WTC11 (cell line): ENCODE measurements around the gene RCN2. TPM values are rescaled to one million over a fixed set of nuclear protein-coding genes. Genes with fewer than 3 reads are reported as not detected.
A peak's percentile ranks its signal among the peaks of the same experiment; 100 is the strongest.

Source experiments
- ATAC-seq: fragments of 200-7000 bp; cut with Tn5 transposase; 2 replicates; pipeline ENCODE4 v1.10.0; 2021; ENCODE audit warnings: mild to moderate bottlenecking, moderate library complexity
- CTCF ChIA-PET: fragments of 300-600 bp; sonication (Branson Sonifier 250); formaldehyde crosslinking; loops from one replicate; lab custom pipeline; 2021; ENCODE audit warnings: antibody characterized with exemption; lab: Charles Lee
- POLR2A ChIA-PET: fragments of 350-600 bp; sonication (Branson Sonifier 250); formaldehyde crosslinking; loops from one replicate; lab custom pipeline; 2021; ENCODE audit warnings: antibody characterized with exemption; lab: Charles Lee
- DNase-seq: peaks from one replicate; pipeline ENCODE4 v3.0.0; 2021; ENCODE audit warnings: low spot score
- H3K27ac Mint-ChIP-seq: 2 replicates; pipeline ENCODE4 v1.8.0; 2021; ENCODE audit warnings: mixed read lengths
- H3K27me3 Mint-ChIP-seq: 2 replicates; pipeline ENCODE4 v1.8.0; 2021; ENCODE audit warnings: low read depth, mild to moderate bottlenecking, moderate library complexity, mixed read lengths
- H3K36me3 Mint-ChIP-seq: 2 replicates; pipeline ENCODE4 v1.8.0; 2021; ENCODE audit warnings: mixed read lengths
- H3K4me1 Mint-ChIP-seq: 2 replicates; pipeline ENCODE4 v1.8.0; 2022; ENCODE audit warnings: mixed read lengths
- H3K4me3 Mint-ChIP-seq: 2 replicates; pipeline ENCODE4 v1.8.0; 2021; ENCODE audit warnings: mild to moderate bottlenecking, moderate library complexity, mixed read lengths
- H3K9me3 Mint-ChIP-seq: 2 replicates; pipeline ENCODE4 v1.8.0; 2021; ENCODE audit warnings: mixed read lengths
- ARID4B ChIP-seq: sonication (generic); formaldehyde crosslinking; IDR thresholded peaks from 2 replicates; pipeline ENCODE4 v1.8.0; 2023; ENCODE audit warnings: missing genetic modification reagents, mild to moderate bottlenecking, borderline replicate concordance
- ATF2 ChIP-seq: sonication (generic); formaldehyde crosslinking; IDR thresholded peaks from 2 replicates; pipeline ENCODE4 v1.8.1; 2022; ENCODE audit warnings: low read depth, missing genetic modification reagents, borderline replicate concordance
- ETV6 ChIP-seq: sonication (generic); formaldehyde crosslinking; IDR thresholded peaks from 2 replicates; pipeline ENCODE4 v1.8.1; 2022; ENCODE audit warnings: mild to moderate bottlenecking, missing genetic modification reagents
- GABPB1 ChIP-seq: sonication (generic); formaldehyde crosslinking; IDR thresholded peaks from 2 replicates; pipeline ENCODE4 v1.8.1; 2023; ENCODE audit warnings: mild to moderate bottlenecking, missing genetic modification reagents
- GRHL2 ChIP-seq: fragments of 250-450 bp; sonication (Bioruptor Pico); IDR thresholded peaks from 2 replicates; pipeline ENCODE4 v1.8.0; 2022; ENCODE audit warnings: mild to moderate bottlenecking, moderate library complexity; ENCODE audit not compliant: insufficient replicate concordance, severe bottlenecking
- GTF2I ChIP-seq: fragments of 250-450 bp; sonication (Bioruptor Pico); conservative IDR thresholded peaks from 2 replicates; pipeline ENCODE4 v1.4.0; 2021; ENCODE audit warnings: mild to moderate bottlenecking
- MXD4 ChIP-seq: fragments of 250-450 bp; sonication (Bioruptor Pico); IDR thresholded peaks from 2 replicates; pipeline ENCODE4 v1.8.0; 2021; ENCODE audit warnings: mild to moderate bottlenecking, moderate library complexity, borderline replicate concordance
- MYBL2 ChIP-seq: sonication (generic); formaldehyde crosslinking; IDR thresholded peaks from 2 replicates; pipeline ENCODE4 v1.8.1; 2023; ENCODE audit warnings: mild to moderate bottlenecking, moderate library complexity, missing genetic modification reagents
- NFYB ChIP-seq: sonication (generic); formaldehyde crosslinking; conservative IDR thresholded peaks from 2 replicates; pipeline ENCODE4 v1.8.0; 2022; ENCODE audit warnings: low read depth, missing genetic modification reagents
- PREB ChIP-seq: sonication (generic); formaldehyde crosslinking; IDR thresholded peaks from 2 replicates; pipeline ENCODE4 v1.8.1; 2022; ENCODE audit warnings: mild to moderate bottlenecking, missing genetic modification reagents, moderate library complexity, borderline replicate concordance
- RELA ChIP-seq: sonication (generic); formaldehyde crosslinking; IDR thresholded peaks from 2 replicates; pipeline ENCODE4 v1.8.1; 2022; ENCODE audit warnings: missing genetic modification reagents, mild to moderate bottlenecking, borderline replicate concordance
- SOX15 ChIP-seq: fragments of 250-450 bp; sonication (Bioruptor Pico); IDR thresholded peaks from 2 replicates; pipeline ENCODE4 v1.9.0; 2021; ENCODE audit warnings: mild to moderate bottlenecking
- SP1 ChIP-seq: sonication (generic); formaldehyde crosslinking; conservative IDR thresholded peaks from 2 replicates; pipeline ENCODE4 v1.8.1; 2022; ENCODE audit warnings: missing genetic modification reagents
- TCF7 ChIP-seq: sonication (generic); formaldehyde crosslinking; IDR thresholded peaks from 2 replicates; pipeline ENCODE4 v1.8.0; 2022; ENCODE audit warnings: mild to moderate bottlenecking, low read depth, missing genetic modification reagents, moderate library complexity
- TEAD1 ChIP-seq: sonication (generic); formaldehyde crosslinking; IDR thresholded peaks from 2 replicates; pipeline ENCODE4 v1.8.0; 2022; ENCODE audit warnings: mild to moderate bottlenecking, missing genetic modification reagents
- USF2 ChIP-seq: sonication (generic); formaldehyde crosslinking; IDR thresholded peaks from 2 replicates; pipeline ENCODE4 v1.8.1; 2023; ENCODE audit warnings: mild to moderate bottlenecking, missing genetic modification reagents, moderate library complexity
- ZNF232 ChIP-seq: sonication (generic); formaldehyde crosslinking; IDR thresholded peaks from 2 replicates; pipeline ENCODE4 v1.8.0; 2022; ENCODE audit warnings: mild to moderate bottlenecking, missing genetic modification reagents
- ZNF263 ChIP-seq: sonication (generic); formaldehyde crosslinking; IDR thresholded peaks from 2 replicates; pipeline ENCODE4 v1.8.1; 2022; ENCODE audit warnings: low read depth, mild to moderate bottlenecking, moderate library complexity, missing genetic modification reagents
- total RNA-seq: library from RNA; stranded (reverse); gene quantifications from 3 replicates; pipeline ENCODE4 v1.2.3, GENCODE V29; 2021
- TF ChIP-seq, protein P1 (sequence below): sonication (generic); formaldehyde crosslinking; IDR thresholded peaks from 2 replicates; pipeline ENCODE4 v1.8.1; 2022; ENCODE audit warnings: missing genetic modification reagents, borderline replicate concordance
- TF ChIP-seq, protein P2 (sequence below): sonication (generic); formaldehyde crosslinking; IDR thresholded peaks from 2 replicates; pipeline ENCODE4 v1.8.1; 2023; ENCODE audit warnings: mild to moderate bottlenecking, missing genetic modification reagents
- TF ChIP-seq, protein P3 (sequence below): sonication (generic); formaldehyde crosslinking; IDR thresholded peaks from 2 replicates; pipeline ENCODE4 v1.8.1; 2022; ENCODE audit warnings: low read depth, mild to moderate bottlenecking, moderate library complexity, missing genetic modification reagents, borderline replicate concordance

The RCN2 gene
- total RNA-seq, 1 experiment from 2014 or later, result 112 TPM

DNA sequence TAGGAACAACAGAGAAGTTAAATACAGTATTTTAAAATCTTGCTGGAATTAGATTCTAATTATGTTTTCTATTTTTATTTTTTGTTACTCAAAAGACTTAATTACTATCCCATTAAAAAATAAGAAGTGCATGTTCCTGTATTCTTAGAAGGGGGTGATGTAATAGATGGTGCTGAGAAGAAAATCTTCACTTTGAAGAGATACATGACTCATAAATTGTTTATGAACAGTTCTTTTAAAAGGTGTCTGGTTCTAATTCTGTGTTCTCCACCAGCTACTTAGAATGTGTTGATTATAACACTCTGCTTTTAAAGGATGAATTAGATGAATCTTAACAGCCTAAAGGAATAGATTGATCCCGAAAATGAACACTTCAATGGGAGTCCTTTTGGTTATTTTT is 8.2 kb downstream of the RCN2 start:
- H3K4me3 Mint-ChIP-seq, result no peak overlapping the region
- H3K27ac Mint-ChIP-seq, result no peak overlapping the region
- POLR2A ChIA-PET, result no interaction called here
- no peaks in the 10 kb centered on the region for H3K9me3 Mint-ChIP-seq
- no peaks in the 10 kb centered on the region for H3K27me3 Mint-ChIP-seq
- peaks cover 19% of the 10 kb centered on the region for H3K4me1 Mint-ChIP-seq
- DNase-seq (no peak), ATAC-seq (no peak)
- CTCF ChIA-PET, result interaction anchor here (0.6 to 0.8 kb wide), 2 partner anchors 33 to 92 kb away, joined by 3 to 4 read pairs; no protein-coding TSS in a partner anchor
- TF ChIP-seq ZNF232 (CRISPR knock-in tag) (no peak), GRHL2 (CRISPR knock-in tag) (no peak), USF2 (CRISPR knock-in tag) (no peak), SOX15 (CRISPR knock-in tag) (no peak), RELA (no peak)
- TF ChIP-seq, protein P1, sequence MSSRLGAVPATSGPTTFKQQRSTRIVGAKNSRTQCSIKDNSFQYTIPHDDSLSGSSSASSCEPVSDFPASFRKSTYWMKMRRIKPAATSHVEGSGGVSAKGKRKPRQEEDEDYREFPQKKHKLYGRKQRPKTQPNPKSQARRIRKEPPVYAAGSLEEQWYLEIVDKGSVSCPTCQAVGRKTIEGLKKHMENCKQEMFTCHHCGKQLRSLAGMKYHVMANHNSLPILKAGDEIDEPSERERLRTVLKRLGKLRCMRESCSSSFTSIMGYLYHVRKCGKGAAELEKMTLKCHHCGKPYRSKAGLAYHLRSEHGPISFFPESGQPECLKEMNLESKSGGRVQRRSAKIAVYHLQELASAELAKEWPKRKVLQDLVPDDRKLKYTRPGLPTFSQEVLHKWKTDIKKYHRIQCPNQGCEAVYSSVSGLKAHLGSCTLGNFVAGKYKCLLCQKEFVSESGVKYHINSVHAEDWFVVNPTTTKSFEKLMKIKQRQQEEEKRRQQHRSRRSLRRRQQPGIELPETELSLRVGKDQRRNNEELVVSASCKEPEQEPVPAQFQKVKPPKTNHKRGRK (CRISPR knock-in tag), result no peak
- H3K36me3 Mint-ChIP-seq, result peaks cover 49% of the 10 kb centered on the region

DNA sequence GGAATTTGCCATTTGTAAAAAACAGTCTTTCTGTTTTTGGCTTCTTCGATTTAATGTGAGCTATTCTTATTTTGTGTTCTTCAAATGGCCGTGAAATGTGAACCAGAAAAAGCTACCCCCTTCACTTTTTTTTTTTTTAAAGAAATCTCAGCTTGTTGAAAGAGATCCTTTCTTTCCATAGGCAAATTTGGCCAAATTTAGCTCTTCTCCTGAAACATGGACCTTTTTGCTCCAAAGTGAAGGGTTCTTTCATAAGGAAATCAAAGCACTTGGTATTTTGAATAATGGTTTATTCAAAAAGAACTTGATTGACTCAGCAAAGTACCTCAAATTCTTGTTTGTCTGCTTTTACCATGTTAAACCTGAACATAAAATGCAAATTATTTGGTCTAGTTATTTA is 10.1 kb downstream of the RCN2 start:
- H3K4me3 Mint-ChIP-seq, result peak overlapping the region; percentile 30; the same call in 1 of the 2 replicates
- peak overlapping the region; percentile 78 for H3K27ac Mint-ChIP-seq
- no peak for ATAC-seq
- H3K9me3 Mint-ChIP-seq, result no peaks in the 10 kb centered on the region
- peaks cover 16% of the 10 kb centered on the region for H3K4me1 Mint-ChIP-seq
- ChIA-PET POLR2A (interaction anchor here (0.6 kb wide), 1 partner anchor 25 kb away, joined by 3 read pairs; no protein-coding TSS in a partner anchor), CTCF (interaction anchor here (0.7 to 1.5 kb wide), 5 partner anchors 10 to 94 kb away, joined by 3 to 5 read pairs (median 3); partner anchors contain the start of genes RCN2 and SCAPER)
- peaks cover 48% of the 10 kb centered on the region for H3K36me3 Mint-ChIP-seq
- TF ChIP-seq ATF2 (CRISPR knock-in tag) (no peak), MYBL2 (CRISPR knock-in tag) (no peak), SP1 (no peak), ARID4B (CRISPR knock-in tag) (no peak), NFYB (no peak), ZNF263 (CRISPR knock-in tag) (no peak), TEAD1 (CRISPR knock-in tag) (no peak), GTF2I (CRISPR knock-in tag) (no peak), PREB (CRISPR knock-in tag) (no peak), GABPB1 (CRISPR knock-in tag) (no peak), TCF7 (CRISPR knock-in tag) (no peak), ETV6 (CRISPR knock-in tag) (no peak), MXD4 (CRISPR knock-in tag) (no peak)
- TF ChIP-seq, protein P2, sequence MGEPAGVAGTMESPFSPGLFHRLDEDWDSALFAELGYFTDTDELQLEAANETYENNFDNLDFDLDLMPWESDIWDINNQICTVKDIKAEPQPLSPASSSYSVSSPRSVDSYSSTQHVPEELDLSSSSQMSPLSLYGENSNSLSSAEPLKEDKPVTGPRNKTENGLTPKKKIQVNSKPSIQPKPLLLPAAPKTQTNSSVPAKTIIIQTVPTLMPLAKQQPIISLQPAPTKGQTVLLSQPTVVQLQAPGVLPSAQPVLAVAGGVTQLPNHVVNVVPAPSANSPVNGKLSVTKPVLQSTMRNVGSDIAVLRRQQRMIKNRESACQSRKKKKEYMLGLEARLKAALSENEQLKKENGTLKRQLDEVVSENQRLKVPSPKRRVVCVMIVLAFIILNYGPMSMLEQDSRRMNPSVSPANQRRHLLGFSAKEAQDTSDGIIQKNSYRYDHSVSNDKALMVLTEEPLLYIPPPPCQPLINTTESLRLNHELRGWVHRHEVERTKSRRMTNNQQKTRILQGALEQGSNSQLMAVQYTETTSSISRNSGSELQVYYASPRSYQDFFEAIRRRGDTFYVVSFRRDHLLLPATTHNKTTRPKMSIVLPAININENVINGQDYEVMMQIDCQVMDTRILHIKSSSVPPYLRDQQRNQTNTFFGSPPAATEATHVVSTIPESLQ (CRISPR knock-in tag), result no peak
- TF ChIP-seq, protein P3, sequence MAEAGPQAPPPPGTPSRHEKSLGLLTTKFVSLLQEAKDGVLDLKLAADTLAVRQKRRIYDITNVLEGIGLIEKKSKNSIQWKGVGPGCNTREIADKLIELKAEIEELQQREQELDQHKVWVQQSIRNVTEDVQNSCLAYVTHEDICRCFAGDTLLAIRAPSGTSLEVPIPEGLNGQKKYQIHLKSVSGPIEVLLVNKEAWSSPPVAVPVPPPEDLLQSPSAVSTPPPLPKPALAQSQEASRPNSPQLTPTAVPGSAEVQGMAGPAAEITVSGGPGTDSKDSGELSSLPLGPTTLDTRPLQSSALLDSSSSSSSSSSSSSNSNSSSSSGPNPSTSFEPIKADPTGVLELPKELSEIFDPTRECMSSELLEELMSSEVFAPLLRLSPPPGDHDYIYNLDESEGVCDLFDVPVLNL (CRISPR knock-in tag), result no peak
- no peak for DNase-seq
- H3K27me3 Mint-ChIP-seq, result no peaks in the 10 kb centered on the region
